ENCODE measurements around the gene TRIM41.

Gene TRIM41

GRCh38 chr5:181237729-181238385 is 14.8 kb downstream of the TRIM41 start:
- no peaks in the 10 kb centered on the region for H3K9me3 ChIP-seq (replicated peaks; ENCODE audit: low read length)
- no peaks in the 10 kb centered on the region for H3K27me3 ChIP-seq (ENCODE audit: control insufficient read depth, insufficient read depth, low read length)
- H3K9ac ChIP-seq (ENCODE audit: low read depth, low read length) = no peak overlapping the region
- H3K4me1 ChIP-seq (ENCODE audit: control insufficient read depth, insufficient read depth, low read length) = peaks cover 16% of the 10 kb centered on the region
- H3K36me3 ChIP-seq (ENCODE audit: insufficient read depth, low read length) = peaks cover 89% of the 10 kb centered on the region
- H3K4me3 ChIP-seq (ENCODE audit: low read length) = no peak overlapping the region
- no peak overlapping the region for H3K4me2 ChIP-seq (ENCODE audit: low read length)

GRCh38 chr5:181239062-181239663 is 16.1 kb downstream of the TRIM41 start:
- peaks cover 16% of the 10 kb centered on the region for H3K4me1 ChIP-seq (ENCODE audit: control insufficient read depth, insufficient read depth, low read length)
- no peaks in the 10 kb centered on the region for H3K27me3 ChIP-seq (ENCODE audit: control insufficient read depth, insufficient read depth, low read length)
- no peak overlapping the region for H3K4me2 ChIP-seq (ENCODE audit: low read length)
- H3K4me3 ChIP-seq (ENCODE audit: low read length) = no peak overlapping the region
- H3K9ac ChIP-seq (ENCODE audit: low read depth, low read length) = no peak overlapping the region
- H3K9me3 ChIP-seq (replicated peaks; ENCODE audit: low read length) = no peaks in the 10 kb centered on the region
- peaks cover 88% of the 10 kb centered on the region for H3K36me3 ChIP-seq (ENCODE audit: insufficient read depth, low read length)

GRCh38 chr5:181241393-181241975 is 18.4 kb downstream of the TRIM41 start:
- Histone ChIP-seq H3K36me3 (ENCODE audit: insufficient read depth, low read length) (peaks cover 67% of the 10 kb centered on the region), H3K4me3 (ENCODE audit: low read length) (peak overlapping the region; percentile 95), H3K4me1 (ENCODE audit: control insufficient read depth, insufficient read depth, low read length) (peaks cover 35% of the 10 kb centered on the region), H3K9me3 (replicated peaks; ENCODE audit: low read length) (no peaks in the 10 kb centered on the region), H3K4me2 (ENCODE audit: low read length) (peak overlapping the region; percentile 83), H3K27me3 (ENCODE audit: control insufficient read depth, insufficient read depth, low read length) (no peaks in the 10 kb centered on the region), H3K9ac (ENCODE audit: low read depth, low read length) (peak overlapping the region; percentile 98)

- Histone ChIP-seq H3K9me3 (replicated peaks; ENCODE audit: low read length) (no peaks in the 10 kb centered on the region), H3K9ac (ENCODE audit: low read depth, low read length) (peak overlapping the region; percentile 98), H3K4me1 (ENCODE audit: control insufficient read depth, insufficient read depth, low read length) (peaks cover 35% of the 10 kb centered on the region), H3K4me2 (ENCODE audit: low read length) (peak overlapping the region; percentile 83), H3K36me3 (ENCODE audit: insufficient read depth, low read length) (peaks cover 61% of the 10 kb centered on the region), H3K27me3 (ENCODE audit: control insufficient read depth, insufficient read depth, low read length) (no peaks in the 10 kb centered on the region), H3K4me3 (ENCODE audit: low read length) (peak overlapping the region; percentile 95)
These were observed 19.0 kb downstream of the TRIM41 start for GRCh38 chr5:181242031-181242451.

GRCh38 chr5:181243018-181243563 is 20.0 kb downstream of the TRIM41 start:
- Histone ChIP-seq H3K9ac (ENCODE audit: low read depth, low read length) (peak overlapping the region; percentile 98), H3K4me1 (ENCODE audit: control insufficient read depth, insufficient read depth, low read length) (peaks cover 40% of the 10 kb centered on the region), H3K4me3 (ENCODE audit: low read length) (peak overlapping the region; percentile 95), H3K4me2 (ENCODE audit: low read length) (peak overlapping the region; percentile 83), H3K36me3 (ENCODE audit: insufficient read depth, low read length) (peaks cover 53% of the 10 kb centered on the region), H3K27me3 (ENCODE audit: control insufficient read depth, insufficient read depth, low read length) (no peaks in the 10 kb centered on the region), H3K9me3 (replicated peaks; ENCODE audit: low read length) (no peaks in the 10 kb centered on the region)

GRCh38 chr5:181243564-181244343 is 20.7 kb downstream of the TRIM41 start, which contains the start of gene RACK1:
Gene RACK1, minus strand, starts transcription at chr5:181243906. Its CDS starts 106 bp downstream, at chr5:181243800.
- Histone ChIP-seq H3K4me3 (ENCODE audit: low read length) (peak within 1 kb of the TSS; percentile 95), H3K36me3 (ENCODE audit: insufficient read depth, low read length) (peaks cover 49% of the 10 kb centered on the region), H3K9me3 (replicated peaks; ENCODE audit: low read length) (no peaks in the 10 kb centered on the region), H3K27me3 (ENCODE audit: control insufficient read depth, insufficient read depth, low read length) (no peaks in the 10 kb centered on the region), H3K4me2 (ENCODE audit: low read length) (peak within 1 kb of the TSS; percentile 83), H3K4me1 (ENCODE audit: control insufficient read depth, insufficient read depth, low read length) (peaks cover 44% of the 10 kb centered on the region), H3K9ac (ENCODE audit: low read depth, low read length) (peak within 1 kb of the TSS; percentile 98)

GRCh38 chr5:181245427-181246275 is 22.6 kb downstream of the TRIM41 start:
- H3K27me3 ChIP-seq (ENCODE audit: control insufficient read depth, insufficient read depth, low read length) = no peaks in the 10 kb centered on the region
- peak overlapping the region; percentile 94 for H3K9ac ChIP-seq (ENCODE audit: low read depth, low read length)
- H3K36me3 ChIP-seq (ENCODE audit: insufficient read depth, low read length) = peaks cover 45% of the 10 kb centered on the region
- H3K9me3 ChIP-seq (replicated peaks; ENCODE audit: low read length) = no peaks in the 10 kb centered on the region
- peak overlapping the region; percentile 83 for H3K4me2 ChIP-seq (ENCODE audit: low read length)
- peak overlapping the region; percentile 83 for H3K4me3 ChIP-seq (ENCODE audit: low read length)
- peaks cover 50% of the 10 kb centered on the region for H3K4me1 ChIP-seq (ENCODE audit: control insufficient read depth, insufficient read depth, low read length)

- Histone ChIP-seq H3K36me3 (ENCODE audit: insufficient read depth, low read length) (peaks cover 39% of the 10 kb centered on the region), H3K4me1 (ENCODE audit: control insufficient read depth, insufficient read depth, low read length) (peaks cover 42% of the 10 kb centered on the region), H3K9ac (ENCODE audit: low read depth, low read length) (peak overlapping the region; percentile 94), H3K4me3 (ENCODE audit: low read length) (peak overlapping the region; percentile 83), H3K4me2 (ENCODE audit: low read length) (peak overlapping the region; percentile 83), H3K9me3 (replicated peaks; ENCODE audit: low read length) (no peaks in the 10 kb centered on the region), H3K27me3 (ENCODE audit: control insufficient read depth, insufficient read depth, low read length) (no peaks in the 10 kb centered on the region)
These were observed 23.4 kb downstream of the TRIM41 start for GRCh38 chr5:181246276-181247049.

- Histone ChIP-seq H3K9me3 (replicated peaks; ENCODE audit: low read length) (no peaks in the 10 kb centered on the region), H3K4me3 (ENCODE audit: low read length) (peak overlapping the region; percentile 83), H3K36me3 (ENCODE audit: insufficient read depth, low read length) (peaks cover 30% of the 10 kb centered on the region), H3K9ac (ENCODE audit: low read depth, low read length) (peak overlapping the region; percentile 77), H3K27me3 (ENCODE audit: control insufficient read depth, insufficient read depth, low read length) (no peaks in the 10 kb centered on the region), H3K4me1 (ENCODE audit: control insufficient read depth, insufficient read depth, low read length) (peaks cover 35% of the 10 kb centered on the region), H3K4me2 (ENCODE audit: low read length) (peak overlapping the region; percentile 98)
These were observed 25.2 kb downstream of the TRIM41 start for GRCh38 chr5:181248277-181248676.

GRCh38 chr5:181255276-181255675 is 32.2 kb downstream of the TRIM41 start:
- no peak overlapping the region for H3K9ac ChIP-seq (ENCODE audit: low read depth, low read length)
- no peaks in the 10 kb centered on the region for H3K9me3 ChIP-seq (replicated peaks; ENCODE audit: low read length)
- H3K4me1 ChIP-seq (ENCODE audit: control insufficient read depth, insufficient read depth, low read length) = peaks cover 41% of the 10 kb centered on the region
- no peak overlapping the region for H3K4me3 ChIP-seq (ENCODE audit: low read length)
- peaks cover 33% of the 10 kb centered on the region for H3K36me3 ChIP-seq (ENCODE audit: insufficient read depth, low read length)
- no peaks in the 10 kb centered on the region for H3K27me3 ChIP-seq (ENCODE audit: control insufficient read depth, insufficient read depth, low read length)
- peak overlapping the region; percentile 57 for H3K4me2 ChIP-seq (ENCODE audit: low read length)
